H9 (cell line): Measurements from ENCODE around the gene CDH15. TPM values are rescaled to one million over a fixed set of nuclear protein-coding genes. Genes with fewer than 3 reads are reported as not detected.

Experiments used
- DNase-seq: peaks from one replicate; pipeline ENCODE4 v3.0.0-alpha.2; 2017
- H2AFZ ChIP-seq: one replicate; pipeline ENCODE4 v1.6.1; 2013; ENCODE audit warnings: mild to moderate bottlenecking, low read length, control low read depth, moderate library complexity
- H2AK5ac ChIP-seq: 2 replicates; pipeline ENCODE4 v1.6.1; 2013; ENCODE audit warnings: low read length, control low read depth, mixed read lengths; ENCODE audit not compliant: insufficient read length
- H2BK120ac ChIP-seq: one replicate; pipeline ENCODE4 v1.6.1; 2013; ENCODE audit warnings: low read depth, mild to moderate bottlenecking, low read length, control low read depth, inconsistent platforms; ENCODE audit not compliant: poor library complexity, severe bottlenecking
- H2BK12ac ChIP-seq: 2 replicates; pipeline ENCODE4 v1.6.1; 2013; ENCODE audit warnings: low read length, control low read depth, mixed read lengths, low read depth; ENCODE audit not compliant: insufficient read length
- H2BK15ac ChIP-seq: 2 replicates; pipeline ENCODE4 v1.6.1; 2013; ENCODE audit warnings: low read depth, low read length, control low read depth
- H2BK20ac ChIP-seq: one replicate; pipeline ENCODE4 v1.6.1; 2013; ENCODE audit warnings: low read depth, mild to moderate bottlenecking, low read length, control low read depth, inconsistent platforms; ENCODE audit not compliant: poor library complexity, severe bottlenecking
- H2BK5ac ChIP-seq: 2 replicates; pipeline ENCODE4 v1.6.1; 2013; ENCODE audit warnings: low read length, control low read depth, mixed read lengths; ENCODE audit not compliant: insufficient read length
- H3K14ac ChIP-seq: 2 replicates; pipeline ENCODE4 v1.6.1; 2013; ENCODE audit warnings: low read length, control low read depth; ENCODE audit not compliant: insufficient read depth
- H3K18ac ChIP-seq: 2 replicates; pipeline ENCODE4 v1.6.1; 2013; ENCODE audit warnings: low read depth, mild to moderate bottlenecking, mixed read lengths, low read length, control low read depth; ENCODE audit not compliant: insufficient read length
- H3K23ac ChIP-seq: 2 replicates; pipeline ENCODE4 v1.6.1; 2013; ENCODE audit warnings: low read length, control low read depth, mixed read lengths, low read depth; ENCODE audit not compliant: insufficient read length
- H3K23me2 ChIP-seq: 2 replicates; pipeline ENCODE4 v1.6.1; 2013; ENCODE audit warnings: low read depth, mild to moderate bottlenecking, mixed read lengths, low read length, control low read depth; ENCODE audit not compliant: insufficient read length, poor library complexity, severe bottlenecking
- H3K27ac ChIP-seq: 2 replicates; pipeline ENCODE4 v1.5.1; 2013; ENCODE audit warnings: low read length, control low read depth, mixed read lengths, low read depth; ENCODE audit not compliant: insufficient read length
- H3K27me3 ChIP-seq: 2 replicates; pipeline ENCODE4 v1.6.1; 2013; ENCODE audit warnings: low read length, control low read depth, inconsistent platforms; ENCODE audit not compliant: insufficient read depth
- H3K4ac ChIP-seq: 2 replicates; pipeline ENCODE4 v1.6.1; 2013; ENCODE audit warnings: low read depth, mild to moderate bottlenecking, control low read depth, inconsistent platforms, low read length, moderate library complexity
- H3K4me1 ChIP-seq: 2 replicates; pipeline ENCODE4 v1.6.1; 2013; ENCODE audit warnings: low read length, control low read depth, inconsistent platforms; ENCODE audit not compliant: insufficient read depth
- H3K4me2 ChIP-seq: 2 replicates; pipeline ENCODE4 v1.6.1; 2013; ENCODE audit warnings: low read length, control low read depth, mixed read lengths; ENCODE audit not compliant: insufficient read length, insufficient read depth
- H3K56ac ChIP-seq: 2 replicates; pipeline ENCODE4 v1.6.1; 2013; ENCODE audit warnings: low read depth, mild to moderate bottlenecking, mixed read lengths, low read length, control low read depth; ENCODE audit not compliant: insufficient read length
- H3K79me1 ChIP-seq: 2 replicates; pipeline ENCODE4 v1.6.1; 2013; ENCODE audit warnings: low read depth, mild to moderate bottlenecking, moderate library complexity, low read length, control low read depth, inconsistent platforms; ENCODE audit not compliant: insufficient read depth, poor library complexity, severe bottlenecking
- H3K79me2 ChIP-seq: 2 replicates; pipeline ENCODE4 v1.6.1; 2013; ENCODE audit warnings: low read length, control low read depth, inconsistent platforms; ENCODE audit not compliant: insufficient read depth
- H3K9ac ChIP-seq: 2 replicates; pipeline ENCODE4 v1.6.1; 2013; ENCODE audit warnings: low read length, control low read depth, mixed read lengths; ENCODE audit not compliant: insufficient read length; ENCODE audit errors: extremely low read depth
- H3K9me3 ChIP-seq: one replicate; pipeline ENCODE4 v1.6.1; 2013; ENCODE audit warnings: low read depth, low read length, inconsistent platforms; ENCODE audit not compliant: control insufficient read depth
- H3T11ph ChIP-seq: one replicate; pipeline ENCODE4 v1.6.1; 2013; ENCODE audit warnings: mild to moderate bottlenecking, low read length, control low read depth, inconsistent platforms
- H4K20me1 ChIP-seq: one replicate; pipeline ENCODE4 v1.6.1; 2013; ENCODE audit not compliant: control insufficient read depth, insufficient read length, insufficient read depth
- H4K5ac ChIP-seq: 2 replicates; pipeline ENCODE4 v1.6.1; 2013; ENCODE audit warnings: low read depth, mild to moderate bottlenecking, mixed read lengths, low read length, control low read depth; ENCODE audit not compliant: insufficient read length
- H4K8ac ChIP-seq: replicated peaks from 2 replicates; pipeline ENCODE4 v1.6.1; 2013; ENCODE audit warnings: low read length, control low read depth, mixed read lengths, low read depth; ENCODE audit not compliant: insufficient read length
- H4K91ac ChIP-seq: 2 replicates; pipeline ENCODE4 v1.6.1; 2013; ENCODE audit warnings: low read depth, mild to moderate bottlenecking, moderate library complexity, mixed read lengths, low read length, control low read depth; ENCODE audit not compliant: insufficient read length
- H3K27ac Mint-ChIP-seq, 3 experiments: 2 replicates in 2 of 3; 3 replicates in 1 of 3; pipeline ENCODE4 v1.8.0; 2020 to 2021; ENCODE audit warnings: mixed read lengths in 3 of 3, mild to moderate bottlenecking in 1 of 3, moderate library complexity in 1 of 3
- H3K27me3 Mint-ChIP-seq: 2 replicates; pipeline ENCODE4 v1.8.0; 2021; ENCODE audit warnings: low read depth, mild to moderate bottlenecking, moderate library complexity, mixed read lengths
- H3K36me3 Mint-ChIP-seq, 3 experiments: 2 replicates in 2 of 3; 3 replicates in 1 of 3; pipeline ENCODE4 v1.8.0; 2020 to 2021; ENCODE audit warnings: low read depth in 3 of 3, mixed read lengths in 3 of 3; ENCODE audit not compliant: insufficient read depth in 1 of 3
- H3K4me1 Mint-ChIP-seq, 2 experiments: 2 replicates each; pipeline ENCODE4 v1.8.0; 2020; ENCODE audit warnings: mixed read lengths in 2 of 2
- H3K4me3 Mint-ChIP-seq, 2 experiments: 2 replicates in 1 of 2; 3 replicates in 1 of 2; pipeline ENCODE4 v1.8.0; 2020 to 2021; ENCODE audit warnings: mild to moderate bottlenecking in 2 of 2, mixed read lengths in 2 of 2, moderate library complexity in 1 of 2
- H3K9me3 Mint-ChIP-seq, 2 experiments: 2 replicates in 1 of 2; 3 replicates in 1 of 2; pipeline ENCODE4 v1.8.0; 2020; ENCODE audit warnings: mild to moderate bottlenecking in 2 of 2, mixed read lengths in 2 of 2, moderate library complexity in 1 of 2
- CTCF ChIP-seq: fragments of 200-600 bp; sonication (generic); conservative IDR thresholded peaks from 3 replicates; pipeline ENCODE4 v1.8.0; 2021; ENCODE audit warnings: antibody characterized with exemption, mild to moderate bottlenecking
- WGBS: extraction: QIAGEN DNeasy Blood & Tissue Kit; methylation state at CpG from one replicate; pipeline ENCODE4 v1.1.7; 2013; ENCODE audit warnings: missing lambda C conversion rate, low lambda C conversion rate, mixed read lengths; ENCODE audit not compliant: insufficient read length; ENCODE audit errors: extremely low coverage; 5-methylcytosine and 5-hydroxymethylcytosine counted together
- total RNA-seq: library from RNA; stranded (reverse); gene quantifications from 2 replicates; pipeline ENCODE4 v1.2.1, GENCODE V29; 2021

CDH15 gene
- total RNA-seq, 1 experiment from 2014 or later, result 0.28 TPM

GRCh38 chr16:89172528-89173173, 1.1 kb downstream of the CDH15 start:
- H3K4me2 ChIP-seq, result no peak overlapping the region
- no peaks in the 10 kb centered on the region for H3K79me2 ChIP-seq

More at GRCh38 chr16:89172528-89173173, 1.1 kb downstream of the CDH15 start:
- Histone ChIP-seq H3K9me3 (no peaks in the 10 kb centered on the region), H3K9ac (no peak overlapping the region), H2BK12ac (no peak overlapping the region), H4K8ac (no peak overlapping the region), H3K27me3 (no peaks in the 10 kb centered on the region), H4K20me1 (no peaks in the 10 kb centered on the region), H3K14ac (no peak overlapping the region), H3K4me1 (no peaks in the 10 kb centered on the region), H2BK120ac (no peak overlapping the region), H2BK15ac (no peak overlapping the region), H2AFZ (no peak overlapping the region), H3K18ac (no peak overlapping the region), H2AK5ac (no peak overlapping the region), H3K4ac (no peak overlapping the region), H2BK5ac (no peak overlapping the region), H3K79me1 (no peaks in the 10 kb centered on the region), H2BK20ac (no peak overlapping the region), H3T11ph (no peak overlapping the region), H3K56ac (no peak overlapping the region), H4K5ac (no peak overlapping the region), H3K23ac (no peak overlapping the region), H3K27ac (no peak overlapping the region), H3K23me2 (peaks cover 6% of the 10 kb centered on the region), H4K91ac (no peak overlapping the region)
- H3K27ac Mint-ChIP-seq, result no peak overlapping the region
- H3K27me3 Mint-ChIP-seq, result peaks cover 18% of the 10 kb centered on the region
- H3K4me1 Mint-ChIP-seq, result peaks cover 12 to 26% of the 10 kb centered on the region in 2 experiments
- no peaks in the 10 kb centered on the region for H3K9me3 Mint-ChIP-seq
- no peak for TF ChIP-seq CTCF
- no peak overlapping the region for H3K4me3 Mint-ChIP-seq
- no CpG with 5 or more reads among the region's 13 CpGs for WGBS
- no peak for DNase-seq
- no peaks in the 10 kb centered on the region for H3K36me3 Mint-ChIP-seq
